AG04449 (cell line): ENCODE results near the gene SPAG5.
A peak's percentile ranks its signal among the peaks of the same experiment; 100 is the strongest.
"Not testable (repeated sequence)": the region's sequence is repeated elsewhere in the genome, so short reads cannot be mapped to it uniquely, and the experiment has no call there.

Experiments
- CTCF ChIA-PET: fragments of 350-600 bp; formaldehyde crosslinking; extraction: SDS; loops from one replicate; lab custom pipeline; 2021; ENCODE audit warnings: antibody characterized with exemption; lab: Yijun Ruan, JAX
- POLR2A ChIA-PET: fragments of 400-600, 350-600 bp; formaldehyde crosslinking; extraction: SDS; loops from one replicate; lab custom pipeline; 2020; ENCODE audit warnings: antibody characterized with exemption, inconsistent platforms; lab: Yijun Ruan, JAX
- DNase-seq: peaks from one replicate; pipeline ENCODE4 v3.0.0-alpha.2; 2010; ENCODE audit warnings: low read depth, low spot score
- H3K4me3 ChIP-seq: 2 replicates; pipeline ENCODE4 v1.5.1; 2011; ENCODE audit warnings: low read depth, mild to moderate bottlenecking, control low read depth, low read length
- CTCF ChIP-seq: IDR thresholded peaks from one replicate; pipeline ENCODE4 v1.5.1; 2011; ENCODE audit warnings: mild to moderate bottlenecking, moderate library complexity, low read length, control low read depth, inconsistent platforms; ENCODE audit not compliant: insufficient read depth; ENCODE audit errors: missing control alignments

The SPAG5 gene

GRCh38 chr17:28612936-28613872 lies 14.4 kb upstream of the SPAG5 start:
- CTCF ChIA-PET: interaction anchor here (0.6 to 7.2 kb wide), 26 partner anchors 10 to 347 kb away, joined by 3 to 100 read pairs (median 4); partner anchors contain the start of genes BLTP2, PIGS and SPAG5
- POLR2A ChIA-PET: no interaction called here
- DNase-seq: no peak
- peak; percentile 69 for TF ChIP-seq CTCF
- no peak overlapping the region for H3K4me3 ChIP-seq

- CTCF ChIA-PET: interaction anchor here (0.6 to 7.2 kb wide), 26 partner anchors 9 to 346 kb away, joined by 3 to 100 read pairs (median 4); partner anchors contain the start of genes BLTP2, PIGS and SPAG5
- no peak overlapping the region for H3K4me3 ChIP-seq
- DNase-seq: no peak
- POLR2A ChIA-PET: no interaction called here
- no peak for TF ChIP-seq CTCF
Measured at GRCh38 chr17:28612531-28612930, 13.7 kb upstream of the SPAG5 start.

GRCh38 chr17:28610376-28610775 lies 11.6 kb upstream of the SPAG5 start:
- no peak overlapping the region for H3K4me3 ChIP-seq
- POLR2A ChIA-PET: interaction anchor here (1.1 to 1.3 kb wide), 2 partner anchors 11 to 62 kb away, joined by 3 to 5 read pairs; no protein-coding TSS in a partner anchor
- no peak for DNase-seq
- CTCF ChIA-PET: interaction anchor here (0.9 to 7.2 kb wide), 10 partner anchors 9 to 116 kb away, joined by 3 to 100 read pairs (median 5); partner anchors contain the start of gene BLTP2
- TF ChIP-seq CTCF: no peak

GRCh38 chr17:28604031-28604430 lies 5.2 kb upstream of the SPAG5 start:
- H3K4me3 ChIP-seq, POLR2A ChIA-PET, DNase-seq: not testable (repeated sequence)
- CTCF ChIA-PET: interaction anchor here (0.6 kb wide), 1 partner anchor 9 kb away, joined by 3 read pairs; no protein-coding TSS in a partner anchor

GRCh38 chr17:28599311-28600184 lies 723 bp upstream of the SPAG5 start:
- peak; percentile 63 for DNase-seq
- H3K4me3 ChIP-seq: peak overlapping the region; percentile 83
- POLR2A ChIA-PET: interaction anchor here (1.0 to 1.2 kb wide), 2 partner anchors 12 to 29 kb away, joined by 3 read pairs; no protein-coding TSS in a partner anchor
- no peak for TF ChIP-seq CTCF
- CTCF ChIA-PET: interaction anchor here (1.5 to 2.3 kb wide), 3 partner anchors 10 to 105 kb away, joined by 5 to 9 read pairs (median 6); no protein-coding TSS in a partner anchor

- H3K4me3 ChIP-seq: peak overlapping the region; percentile 83
- ChIA-PET POLR2A (interaction anchor here (1.2 to 1.3 kb wide), 2 partner anchors 9 to 28 kb away, joined by 3 to 6 read pairs; no protein-coding TSS in a partner anchor), CTCF (interaction anchor here (1.0 to 2.3 kb wide), 3 partner anchors 9 to 104 kb away, joined by 3 to 9 read pairs (median 6); no protein-coding TSS in a partner anchor)
- no peak for DNase-seq
- TF ChIP-seq CTCF: no peak
Measured at GRCh38 chr17:28598389-28598788, 436 bp downstream of the SPAG5 start.
